Peyer's patch (tissue), 4 donors: ENCODE measurements around the gene DIPK1B. TPM values are rescaled to one million over a fixed set of nuclear protein-coding genes. Genes with fewer than 3 reads are reported as not detected.

Experiments used
- DNase-seq, 3 donors: peaks; one replicate each; pipeline ENCODE4 v3.0.0-alpha.2; 2017 to 2019
- H3K27ac ChIP-seq, 4 donors: fragments of 200-600 bp; sonication (generic); one replicate each; pipeline ENCODE4 v1.5.1; 2016 to 2019
- H3K27me3 ChIP-seq, 2 donors: fragments of 200-600 bp; sonication (generic); one replicate each; pipeline ENCODE4 v1.5.1; 2019
- H3K36me3 ChIP-seq, 3 donors: fragments of 200-600 bp; sonication (generic); one replicate each; pipeline ENCODE4 v1.5.1; 2016 to 2019
- H3K4me1 ChIP-seq, 4 donors: fragments of 200-600 bp; sonication (generic); one replicate each; pipeline ENCODE4 v1.5.1; 2016 to 2019
- H3K4me3 ChIP-seq, 4 donors: fragments of 200-600 bp; sonication (generic); 1 replicate in 3 of 4; 2 replicates in 1 of 4; pipeline ENCODE4 v1.5.1; 2016 to 2019; ENCODE audit warnings: mild to moderate bottlenecking in 1 of 4
- H3K9me3 ChIP-seq, 4 donors: fragments of 200-600 bp; sonication (generic); one replicate each; pipeline ENCODE4 v1.5.1; 2016 to 2019; ENCODE audit warnings: mild to moderate bottlenecking in 1 of 4
- CTCF ChIP-seq, 6 experiments: fragments of 450-650 bp in 4 of 6; fragments of 200-600 bp in 2 of 6; sonication (generic) in 1 of 6; IDR thresholded peaks; one replicate each; pipeline ENCODE4 v1.5.1; 2017 to 2019; ENCODE audit warnings: antibody characterized with exemption in 6 of 6, mild to moderate bottlenecking in 3 of 6, moderate library complexity in 1 of 6
- POLR2A ChIP-seq, 2 donors: fragments of 450-650 bp; IDR thresholded peaks; one replicate each; pipeline ENCODE4 v1.5.1; 2017; ENCODE audit warnings: antibody characterized with exemption in 2 of 2, mild to moderate bottlenecking in 2 of 2, moderate library complexity in 2 of 2
- total RNA-seq, 4 donors: library from RNA; depleted of rRNA; stranded (reverse); fragments of >200 nt; gene quantifications; one replicate each; pipeline ENCODE4 v1.1.0, GENCODE V29; 2016

Gene DIPK1B
- total RNA-seq, 4 donors from 2014 or later: 0.70 to 5.8 (median 2.6) TPM

- no peak overlapping the region for H3K27ac ChIP-seq
- H3K4me3 ChIP-seq: no peak overlapping the region
- H3K9me3 ChIP-seq: no peaks in the 10 kb centered on the region
- H3K36me3 ChIP-seq: no peaks in the 10 kb centered on the region
- TF ChIP-seq CTCF (IDR thresholded peaks at IDR 0.05): no peak
- no peak for TF ChIP-seq POLR2A (IDR thresholded peaks at IDR 0.05)
- H3K27me3 ChIP-seq: peaks cover 0 to 24% of the 10 kb centered on the region in 2 donors
- DNase-seq: no peak
- H3K4me1 ChIP-seq: peaks cover 0 to 19% (median 8%) of the 10 kb centered on the region in 4 donors
Measured at GRCh38 chr9:136738960-136739359, 26.6 kb downstream of the DIPK1B start.

- Histone ChIP-seq H3K36me3 (no peaks in the 10 kb centered on the region), H3K27ac (no peak overlapping the region), H3K9me3 (no peaks in the 10 kb centered on the region), H3K27me3 (peaks cover 0 to 24% of the 10 kb centered on the region in 2 donors), H3K4me1 (peaks cover 0 to 19% (median 8%) of the 10 kb centered on the region in 4 donors), H3K4me3 (no peak overlapping the region)
- no peak for TF ChIP-seq POLR2A (IDR thresholded peaks at IDR 0.05)
- DNase-seq: no peak
Measured at GRCh38 chr9:136739509-136739908, 27.1 kb downstream of the DIPK1B start.

- Histone ChIP-seq H3K4me1 (peaks cover 0 to 19% (median 8%) of the 10 kb centered on the region in 4 donors), H3K4me3 (no peak overlapping the region), H3K27me3 (peaks cover 0 to 24% of the 10 kb centered on the region in 2 donors), H3K36me3 (no peaks in the 10 kb centered on the region), H3K9me3 (no peaks in the 10 kb centered on the region), H3K27ac (no peak overlapping the region)
- TF ChIP-seq CTCF (IDR thresholded peaks at IDR 0.05): no peak
- TF ChIP-seq POLR2A (IDR thresholded peaks at IDR 0.05): no peak
- DNase-seq: no peak
Measured at GRCh38 chr9:136740069-136740468, 27.7 kb downstream of the DIPK1B start.

GRCh38 chr9:136740491-136740890 lies 28.1 kb downstream of the DIPK1B start:
- no peaks in the 10 kb centered on the region for H3K9me3 ChIP-seq
- TF ChIP-seq POLR2A (IDR thresholded peaks at IDR 0.05) (no peak), CTCF (IDR thresholded peaks at IDR 0.05) (no peak)
- DNase-seq: no peak
- peak overlapping the region in 1 of 4 donors; percentile 55 for H3K4me3 ChIP-seq
- peak overlapping the region in 1 of 4 donors; percentile 93 for H3K27ac ChIP-seq
- H3K4me1 ChIP-seq: peaks cover 0 to 19% (median 8%) of the 10 kb centered on the region in 4 donors
- H3K27me3 ChIP-seq: peaks cover 0 to 24% of the 10 kb centered on the region in 2 donors
- no peaks in the 10 kb centered on the region for H3K36me3 ChIP-seq

GRCh38 chr9:136740971-136741882 lies 28.9 kb downstream of the DIPK1B start:
- peaks cover 0 to 24% of the 10 kb centered on the region in 2 donors for H3K27me3 ChIP-seq
- no peaks in the 10 kb centered on the region for H3K9me3 ChIP-seq
- peak overlapping the region in 3 of 4 donors; percentile 24 to 55 (median 39) for H3K4me3 ChIP-seq
- TF ChIP-seq POLR2A (IDR thresholded peaks at IDR 0.05) (no peak), CTCF (IDR thresholded peaks at IDR 0.05) (no peak)
- DNase-seq: peak in 1 of 3 donors; percentile 51
- peaks cover 0 to 19% (median 8%) of the 10 kb centered on the region in 4 donors for H3K4me1 ChIP-seq
- H3K27ac ChIP-seq: peak overlapping the region in 2 of 4 donors; percentile 52 to 93
- H3K36me3 ChIP-seq: no peaks in the 10 kb centered on the region
